Stimulated activated CD8-positive, alpha-beta memory T cell treated with anti-CD3 and anti-CD28 coated beads, Interleukin-4, amount 100 ng/mL, for 4 hours (primary cell): Measurements from ENCODE around the gene CCER1.
"Not testable (repeated sequence)": the region's sequence is repeated elsewhere in the genome, so short reads cannot be mapped to it uniquely, and the experiment has no call there.

Experiments
- DNase-seq, 2 donors: peaks; one replicate each; pipeline ENCODE4 v3.0.0-alpha.2; 2020; ENCODE audit warnings: low read depth in 2 of 2, low spot score in 1 of 2

CCER1 gene, protein sequence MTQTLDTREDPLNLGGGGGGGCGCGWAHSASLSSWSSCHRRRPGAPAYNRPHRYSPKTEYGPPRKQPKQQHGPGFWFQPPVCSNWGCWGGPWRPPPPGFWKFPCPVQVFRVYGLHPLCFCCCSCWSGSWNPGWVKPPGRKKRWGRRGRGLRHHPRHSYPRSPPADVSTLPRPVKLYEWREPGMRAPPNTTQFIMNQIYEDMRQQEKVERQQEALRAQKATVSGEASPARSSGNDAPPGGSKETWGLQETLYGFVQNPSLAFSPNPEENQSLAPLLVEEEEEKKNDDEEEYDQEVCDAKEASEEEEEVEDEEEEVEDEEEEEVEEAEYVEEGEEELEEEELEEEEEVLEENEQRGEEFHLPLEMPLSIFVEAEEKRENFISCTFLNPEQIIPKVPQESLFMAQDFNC

DNA sequence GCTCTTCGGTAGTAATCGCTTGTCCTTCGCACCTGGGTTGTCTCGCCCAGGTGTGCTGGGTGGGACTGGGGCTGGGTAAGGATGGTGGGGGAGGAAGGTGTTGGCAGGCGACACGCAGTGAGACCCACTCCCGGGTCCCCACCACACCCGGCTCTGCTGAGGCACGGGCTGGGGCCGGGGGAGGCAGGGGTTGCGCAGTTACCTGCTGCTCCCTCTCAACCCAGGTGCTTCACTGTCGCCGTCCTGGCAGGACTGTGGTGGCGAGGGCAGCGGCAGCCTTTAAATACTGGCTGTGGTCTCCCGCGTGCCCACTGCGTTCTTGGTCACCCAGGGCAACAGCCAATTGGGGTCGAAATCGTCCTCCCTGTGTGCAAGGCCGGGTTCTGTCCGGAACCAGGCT is at the start of gene CCER1:
CCER1 (minus strand) TSS at position 256 of the 400 bp plus-strand sequence. CDS start 434 bp downstream, outside the sequence.
- DNase-seq, result no peak

DNA sequence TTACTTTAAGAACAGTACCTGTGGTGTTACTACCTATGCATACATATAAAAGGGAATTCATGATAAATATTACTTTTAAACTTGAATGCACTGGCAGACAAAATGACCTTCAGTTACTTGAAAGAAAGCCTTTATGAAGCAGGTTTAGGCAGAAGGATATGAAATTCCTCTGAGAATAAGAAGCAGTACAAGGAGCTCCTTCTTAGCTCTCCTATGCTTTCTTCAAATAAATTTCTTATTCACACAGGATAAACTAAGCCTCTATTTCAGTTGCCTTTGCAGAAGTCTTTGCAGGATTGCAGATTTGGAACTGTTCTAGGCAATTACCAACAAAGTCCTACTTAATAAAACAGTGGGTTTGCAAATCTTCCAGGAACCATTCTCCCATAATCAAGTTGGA is 48.8 kb upstream of the CCER1 start:
- no peak for DNase-seq

DNA sequence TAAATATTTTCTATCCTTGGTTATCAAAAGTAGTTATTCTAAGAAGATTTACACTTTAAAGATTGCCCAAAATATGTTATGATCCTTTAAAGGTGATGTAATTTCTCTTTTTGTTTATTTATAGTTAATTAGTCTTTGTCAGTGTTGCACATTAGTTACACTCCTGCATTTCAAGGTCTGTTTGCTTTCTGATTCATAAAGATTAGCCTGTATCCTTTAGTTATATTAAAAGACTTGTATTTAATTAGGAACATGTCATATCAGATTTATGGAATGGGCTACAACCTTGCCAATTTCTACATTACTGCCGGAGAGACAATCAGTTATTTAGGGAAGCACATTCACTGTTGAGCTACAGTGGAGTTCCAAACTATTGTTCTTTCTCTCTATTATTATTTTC is 46.3 kb upstream of the CCER1 start:
- DNase-seq, result no peak

DNA sequence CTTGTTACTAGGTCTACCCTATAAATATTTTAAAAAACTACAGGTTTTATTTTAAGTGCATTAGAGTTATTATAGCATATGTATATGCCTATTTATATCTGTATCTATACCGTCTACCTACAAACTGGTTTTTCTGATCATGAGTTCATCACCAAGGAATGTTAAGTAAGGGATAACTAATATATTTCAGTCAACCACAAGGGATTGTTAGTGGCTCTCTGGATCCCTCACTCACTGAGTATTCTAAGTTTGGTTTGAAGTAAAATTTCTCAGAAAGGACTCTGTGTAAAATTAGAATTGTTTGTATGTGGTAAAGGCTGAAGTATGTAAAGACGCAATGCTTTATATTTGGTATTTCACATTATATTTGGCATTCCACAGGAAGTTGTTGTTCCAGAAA is 45.0 kb upstream of the CCER1 start:
- no peak for DNase-seq

DNA sequence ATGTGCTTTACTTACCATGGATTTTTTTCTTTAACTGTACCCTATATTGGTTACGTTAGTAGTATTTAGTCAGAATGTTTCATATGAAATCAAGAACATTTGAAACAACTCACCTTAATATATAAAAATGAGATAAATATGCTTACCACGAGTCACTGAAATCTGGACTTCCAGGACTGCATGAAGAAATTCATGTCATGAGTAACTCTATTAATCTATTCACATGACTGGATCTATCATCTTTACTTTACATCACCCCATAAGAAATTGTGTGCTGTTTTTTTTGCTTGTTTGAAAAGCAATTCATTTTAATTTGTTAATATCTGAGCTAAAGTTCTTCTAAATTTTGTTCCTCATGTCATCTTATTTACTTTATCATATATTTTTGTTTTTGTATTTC is 44.6 kb upstream of the CCER1 start:
- no peak for DNase-seq

DNA sequence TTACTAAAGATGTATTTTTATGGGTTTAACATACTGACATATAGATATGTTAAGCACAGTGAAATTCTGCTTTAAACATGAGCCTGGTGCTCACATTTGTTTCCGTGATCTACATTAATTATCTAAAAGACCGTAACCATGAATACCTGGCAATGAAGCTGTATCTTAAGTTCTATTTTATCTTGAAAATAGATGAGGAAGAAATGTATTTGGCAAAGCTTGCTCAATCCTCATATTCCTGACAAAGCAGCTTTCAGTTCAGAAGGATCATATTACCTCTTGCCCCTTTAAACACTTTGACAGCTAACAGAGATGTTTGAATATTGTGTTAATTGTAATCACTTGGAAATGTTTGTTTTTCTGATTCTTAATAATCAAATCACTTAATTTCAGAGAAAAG is 40.0 kb upstream of the CCER1 start:
- no peak for DNase-seq

DNA sequence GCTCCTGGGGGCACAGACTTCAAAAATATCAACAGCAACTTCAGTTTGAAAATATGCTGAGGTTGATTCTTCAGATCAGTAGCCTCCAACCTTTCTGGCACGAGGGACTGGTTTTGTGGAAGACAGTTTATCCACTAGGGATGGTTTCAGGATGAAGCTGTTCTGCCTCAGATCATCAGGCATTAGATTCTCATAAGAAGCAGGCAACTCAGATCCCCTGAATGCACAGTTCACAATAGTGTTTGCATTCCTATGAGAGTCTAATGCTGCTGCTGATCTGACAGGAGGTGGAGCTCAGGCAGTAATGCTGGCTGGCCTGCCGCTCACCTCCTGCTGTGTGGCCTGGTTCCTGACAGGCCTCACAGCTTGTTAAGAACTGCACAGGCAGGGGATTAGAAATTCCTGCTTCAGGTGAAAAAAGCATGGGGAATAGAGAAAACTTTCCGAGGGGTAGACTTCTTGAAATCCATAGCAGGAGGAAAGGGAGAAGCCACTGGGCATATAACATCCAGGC is 37.0 kb upstream of the CCER1 start:
- no peak for DNase-seq

DNA sequence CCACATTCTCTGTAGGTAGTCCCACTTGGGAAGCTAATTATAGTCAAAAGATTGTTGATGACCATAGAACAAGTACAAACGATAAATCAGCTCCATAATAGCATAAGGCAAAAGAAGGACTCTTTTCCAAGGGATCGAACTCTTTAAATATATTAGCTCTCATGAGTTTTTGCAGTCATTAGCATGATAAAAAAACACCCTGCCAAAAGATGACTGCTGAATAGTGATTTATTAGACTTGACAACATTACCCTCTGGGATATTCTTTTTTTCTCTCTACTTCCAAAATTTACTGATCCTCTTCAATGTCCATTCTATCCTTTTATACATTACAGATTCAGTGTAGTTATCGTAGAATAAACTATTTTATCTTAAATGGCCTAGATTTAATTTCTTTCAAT is 35.6 kb upstream of the CCER1 start:
- DNase-seq, result no peak

DNA sequence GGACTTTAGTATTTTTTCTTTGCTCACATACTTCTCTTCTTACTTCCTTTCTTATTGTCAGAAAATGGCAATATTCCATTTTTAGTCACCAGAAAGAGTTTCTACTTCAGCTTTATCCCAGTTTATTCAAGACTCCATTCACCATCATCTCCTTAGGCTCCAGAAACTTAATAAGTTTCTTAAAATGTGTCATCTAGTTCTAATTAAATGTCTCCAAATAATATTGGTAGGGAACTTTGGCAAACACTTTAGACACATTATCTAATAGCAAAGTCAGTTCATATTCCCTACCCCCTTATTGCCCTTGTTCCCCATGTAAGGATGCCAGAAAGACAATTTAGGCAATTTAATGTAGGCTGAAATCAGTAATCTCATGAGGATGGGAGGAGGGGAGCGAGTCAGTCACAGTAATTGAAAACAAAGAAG is 34.7 kb upstream of the CCER1 start:
- DNase-seq, result no peak

DNA sequence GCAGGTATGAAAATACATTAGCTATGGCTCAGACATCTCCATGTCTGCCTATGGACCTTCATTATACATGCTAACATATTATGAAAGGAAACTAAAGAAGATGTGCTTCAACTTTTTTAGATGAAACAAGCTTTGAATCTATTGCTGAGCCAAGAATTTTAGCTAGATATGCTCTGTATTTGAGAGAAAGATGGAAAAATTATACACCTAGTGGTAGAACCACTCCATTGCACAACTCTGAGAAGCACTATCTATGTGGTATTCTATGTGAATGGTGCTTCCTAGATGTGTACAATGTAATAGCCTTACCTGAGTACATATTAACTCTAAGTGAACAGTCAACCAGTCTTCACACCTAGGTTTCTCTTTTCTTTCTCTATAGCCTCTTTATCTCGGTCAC is 32.5 kb upstream of the CCER1 start:
- no peak for DNase-seq

DNA sequence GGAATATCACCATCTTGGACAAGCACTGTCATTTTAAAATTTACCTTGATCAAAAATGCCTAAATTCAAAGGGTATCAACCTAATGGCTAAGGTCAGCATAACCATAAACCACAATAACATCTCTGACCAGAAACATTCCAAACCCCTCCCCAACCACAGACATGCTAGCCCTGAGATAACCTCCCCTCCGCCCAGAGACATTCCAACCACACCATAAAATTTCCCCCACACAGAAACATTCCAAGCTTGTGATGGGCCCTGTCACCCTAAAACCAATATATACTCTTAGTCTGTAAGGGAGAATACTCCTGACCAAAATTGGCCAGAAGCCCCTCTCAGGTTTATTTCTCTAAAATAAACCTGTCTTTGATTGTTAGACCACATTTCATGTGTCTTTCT is 32.1 kb upstream of the CCER1 start:
- no peak for DNase-seq

DNA sequence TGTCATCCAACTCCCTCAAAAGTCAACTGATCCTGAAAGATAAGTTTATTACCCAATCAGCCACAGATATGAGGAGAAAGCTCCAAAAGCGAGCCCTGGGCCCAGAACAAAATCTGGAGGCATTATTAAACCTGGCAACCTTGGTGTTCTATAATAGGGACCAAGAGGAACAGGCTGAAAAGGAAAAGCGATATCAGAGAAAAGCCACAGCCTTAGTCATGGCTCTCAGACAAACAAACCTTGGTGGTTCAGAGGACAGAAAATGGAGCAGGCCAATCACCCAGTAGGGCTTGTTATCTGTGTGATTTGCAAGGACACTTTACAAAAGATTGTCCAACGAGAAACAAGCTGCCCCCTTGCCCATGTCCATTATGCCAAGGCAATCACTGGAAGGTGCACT is 30.4 kb upstream of the CCER1 start:
- not testable (repeated sequence) for DNase-seq

DNA sequence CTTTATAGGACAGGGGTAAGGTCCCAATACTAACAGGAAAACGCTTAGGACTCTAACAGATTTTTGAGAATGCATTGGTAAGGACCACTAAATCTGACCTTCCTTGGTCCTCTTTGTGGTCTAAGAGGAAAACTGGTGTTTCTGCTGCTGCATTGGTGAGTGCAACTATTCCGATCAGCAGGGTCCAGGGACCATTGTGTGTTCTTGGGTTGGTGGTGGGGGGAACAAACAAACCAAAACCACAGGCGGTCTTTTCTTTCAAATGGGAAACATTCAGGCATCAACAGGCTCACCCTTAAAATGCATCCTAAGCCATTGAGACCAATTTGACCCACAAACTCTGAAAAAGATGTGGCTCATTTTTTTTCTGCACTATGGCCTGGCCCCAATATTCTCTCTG is 29.1 kb upstream of the CCER1 start:
- DNase-seq, result no peak

DNA sequence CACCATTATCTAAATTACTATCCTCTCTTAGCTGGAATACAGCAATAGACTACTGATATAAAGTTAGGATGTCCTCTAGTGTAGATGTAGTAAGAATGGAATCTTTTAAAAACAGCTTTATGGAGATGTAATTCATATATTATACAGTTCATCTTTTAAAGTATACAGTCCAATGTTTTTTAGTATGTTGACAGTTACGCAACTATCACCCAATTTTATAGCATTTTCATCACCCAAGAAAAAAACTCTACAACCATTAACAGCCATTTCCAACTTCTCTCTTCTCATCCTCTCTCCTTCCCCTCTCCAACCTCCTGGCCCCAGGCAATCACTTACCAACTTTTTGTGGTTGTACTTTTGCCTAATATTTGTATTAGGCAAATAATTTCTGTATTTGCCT is 27.2 kb upstream of the CCER1 start:
- no peak for DNase-seq

DNA sequence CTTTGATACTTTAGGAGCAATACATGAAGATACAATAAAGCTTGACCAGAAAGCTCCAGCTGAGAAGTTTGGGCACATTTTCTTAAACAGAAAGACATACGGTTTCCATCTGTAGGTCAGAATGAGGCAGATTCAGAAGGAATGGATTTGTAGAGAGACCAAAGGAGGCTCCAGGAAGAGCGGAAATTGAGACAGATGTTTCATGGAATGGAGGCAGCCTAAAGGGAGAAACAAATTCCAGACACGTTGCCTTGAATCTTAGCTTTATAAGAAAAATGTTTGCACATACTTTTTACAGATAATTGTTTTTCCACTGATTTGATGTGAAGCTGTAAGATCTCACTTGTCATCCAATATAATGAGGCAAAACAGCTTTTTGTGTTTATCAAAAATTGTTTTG is 25.0 kb upstream of the CCER1 start:
- DNase-seq, result no peak

DNA sequence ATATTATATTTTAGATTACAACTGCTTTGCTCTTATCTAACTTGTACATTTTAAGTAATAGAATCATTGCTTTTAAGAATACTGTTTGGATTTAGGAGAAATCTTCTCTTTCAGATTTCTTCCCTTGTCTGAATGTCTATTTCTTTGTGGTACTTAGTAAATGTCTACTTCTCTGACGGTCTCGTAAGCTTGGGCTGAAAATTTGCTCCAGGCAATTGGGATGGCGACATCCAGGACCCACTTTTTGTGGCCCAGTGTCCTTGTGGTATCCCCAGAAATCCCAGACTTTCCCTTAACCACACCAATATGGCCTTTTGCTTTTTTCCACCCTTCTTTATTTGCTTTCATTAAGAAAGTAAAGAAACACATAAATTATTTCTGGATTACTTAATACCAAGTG is 24.0 kb upstream of the CCER1 start:
- DNase-seq, result no peak

DNA sequence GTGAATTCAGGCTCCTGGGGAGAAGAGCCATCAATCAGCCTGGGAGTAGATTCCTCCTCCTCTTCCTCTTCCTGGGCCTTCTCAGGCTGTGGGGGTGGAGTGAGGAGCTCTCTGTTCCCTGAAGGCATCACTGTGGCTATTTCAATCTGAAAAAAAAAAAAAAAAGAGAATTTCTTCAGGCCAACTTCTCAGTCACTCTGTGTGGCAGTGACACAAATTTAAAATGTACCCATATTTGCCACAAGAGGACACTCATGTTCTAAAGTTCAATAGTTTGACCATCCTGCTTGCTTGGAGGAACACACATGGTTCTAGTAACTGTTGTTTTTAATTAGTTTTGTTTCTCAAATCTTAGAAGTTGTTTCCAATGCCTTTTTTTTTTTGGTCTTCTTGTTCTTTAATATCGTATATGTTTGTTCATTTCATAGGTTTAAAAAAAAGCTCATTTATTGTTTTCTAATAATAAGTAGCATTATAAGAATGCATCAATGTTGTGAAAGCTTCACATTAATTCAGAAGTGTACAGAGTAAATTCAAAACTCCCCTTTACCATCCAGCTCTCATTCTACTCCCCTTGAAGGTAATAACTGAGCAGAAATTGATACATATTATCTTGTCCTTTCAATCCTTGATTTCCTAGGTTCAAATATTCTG is 23.3 kb upstream of the CCER1 start:
- DNase-seq, result no peak

DNA sequence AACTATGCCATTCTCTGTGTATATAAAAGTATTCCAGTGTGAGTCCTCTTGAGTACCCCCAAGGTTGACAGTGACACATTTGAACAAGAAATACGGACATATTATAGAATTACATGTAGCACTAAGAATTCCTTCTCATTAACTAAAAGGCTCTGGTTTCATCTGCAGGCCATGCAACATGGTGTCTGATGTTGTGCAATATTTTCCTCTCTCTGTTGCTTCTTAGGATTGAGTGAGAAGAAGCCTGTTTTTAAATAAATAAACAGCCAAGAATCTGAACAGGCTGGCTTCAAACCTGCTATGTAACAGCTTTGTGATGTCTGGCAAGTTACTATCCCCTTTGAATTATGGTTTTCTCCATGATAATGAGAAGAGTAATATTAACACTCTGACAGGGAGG is 22.2 kb upstream of the CCER1 start:
- no peak for DNase-seq

DNA sequence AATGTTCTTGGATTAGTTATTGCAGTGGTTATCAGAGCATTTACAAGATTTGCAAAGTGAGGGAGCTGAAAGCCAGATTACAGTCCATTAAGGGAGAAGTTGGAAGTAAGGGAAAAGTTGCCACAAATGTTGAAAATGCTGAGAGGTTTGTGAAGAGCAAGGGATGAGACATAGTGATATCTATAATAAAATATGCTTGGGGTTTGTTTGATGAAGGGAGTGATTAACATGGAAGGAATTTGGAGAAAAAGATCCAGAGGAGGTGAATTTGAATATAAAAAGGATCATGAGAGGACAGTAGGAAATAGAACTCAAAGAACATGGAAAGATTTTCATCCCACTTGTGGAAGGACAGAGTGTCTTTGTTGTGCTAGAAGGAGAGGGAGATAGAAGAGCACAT is 19.3 kb upstream of the CCER1 start:
- no peak for DNase-seq

DNA sequence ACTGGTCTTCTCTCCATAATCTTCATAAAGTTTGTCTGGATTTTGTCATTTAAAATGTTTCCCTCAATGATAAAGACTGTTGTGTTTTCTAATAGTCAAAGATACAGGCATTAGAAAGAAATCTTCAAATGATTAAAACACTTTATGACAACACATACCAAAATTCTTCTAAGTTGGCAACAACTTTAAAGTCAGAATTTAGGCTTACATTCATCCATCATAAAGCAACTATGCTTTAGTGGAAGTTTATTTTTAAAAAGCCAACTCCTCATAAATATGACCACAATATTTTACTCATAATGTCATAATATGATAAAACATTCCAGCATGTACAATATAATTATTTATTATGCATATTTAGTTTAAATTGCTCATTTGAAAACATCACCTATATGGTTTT is 17.2 kb upstream of the CCER1 start:
- DNase-seq, result no peak

DNA sequence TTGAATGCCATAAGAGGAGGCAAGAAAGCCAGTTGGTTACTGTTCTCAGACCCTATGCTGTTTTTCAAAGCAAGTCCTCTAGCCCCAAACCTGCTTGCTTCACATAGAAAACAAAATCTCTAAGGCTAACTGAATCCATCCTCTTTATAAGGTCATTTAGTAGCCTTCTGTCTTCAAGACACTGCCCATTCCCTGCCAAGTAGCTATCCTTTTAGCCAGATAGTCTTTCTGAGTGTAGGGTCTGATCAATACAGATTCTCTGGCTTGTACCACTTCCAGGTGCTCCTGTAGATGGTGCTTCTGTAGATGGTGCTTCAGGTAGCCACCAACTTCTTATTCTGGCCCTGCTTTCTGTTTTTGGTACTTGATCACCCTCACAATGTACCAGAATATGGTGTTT is 15.9 kb upstream of the CCER1 start:
- DNase-seq, result no peak

DNA sequence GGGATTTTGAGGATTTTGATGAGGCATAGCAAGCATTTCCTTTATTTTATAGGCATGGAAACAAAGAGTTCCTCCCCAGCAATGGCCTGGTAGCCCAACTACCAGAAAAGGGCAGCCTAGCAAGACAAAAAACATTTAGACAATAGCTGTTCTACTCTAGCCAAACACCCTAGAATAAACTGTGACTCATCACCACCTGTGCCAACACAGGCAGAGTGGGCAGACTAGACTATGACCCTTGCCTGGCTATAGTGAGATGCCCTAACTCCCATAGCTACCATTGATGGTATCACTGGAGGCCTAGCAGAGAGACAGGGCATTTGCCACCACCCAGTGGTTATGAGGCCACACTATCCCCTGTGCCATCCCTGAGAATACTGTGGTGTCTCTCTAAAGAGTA is 15.5 kb upstream of the CCER1 start:
- DNase-seq, result no peak

DNA sequence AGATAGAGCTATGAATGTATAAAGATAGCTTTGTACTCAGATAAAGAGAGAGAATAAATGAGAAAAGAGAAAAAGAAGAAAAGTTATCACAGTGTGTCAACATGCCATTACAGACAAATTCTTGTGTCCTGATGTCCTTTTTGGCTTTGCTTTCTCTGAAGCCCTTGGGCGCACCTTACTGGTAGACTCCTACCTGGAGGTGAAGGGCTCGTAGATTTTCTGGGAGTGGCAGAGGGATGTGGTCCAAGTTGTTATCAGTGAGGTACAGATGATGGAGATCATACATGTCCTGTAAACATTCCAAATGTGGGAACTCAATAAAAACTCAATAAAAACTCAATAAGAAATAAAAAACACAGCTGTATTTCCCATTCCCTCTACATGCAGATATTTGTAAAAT is 14.9 kb upstream of the CCER1 start:
- no peak for DNase-seq
